ENCODE results near the gene KRTAP16-1.
A peak's percentile ranks its signal among the peaks of the same experiment; 100 is the strongest.

KRTAP16-1 gene

DNA sequence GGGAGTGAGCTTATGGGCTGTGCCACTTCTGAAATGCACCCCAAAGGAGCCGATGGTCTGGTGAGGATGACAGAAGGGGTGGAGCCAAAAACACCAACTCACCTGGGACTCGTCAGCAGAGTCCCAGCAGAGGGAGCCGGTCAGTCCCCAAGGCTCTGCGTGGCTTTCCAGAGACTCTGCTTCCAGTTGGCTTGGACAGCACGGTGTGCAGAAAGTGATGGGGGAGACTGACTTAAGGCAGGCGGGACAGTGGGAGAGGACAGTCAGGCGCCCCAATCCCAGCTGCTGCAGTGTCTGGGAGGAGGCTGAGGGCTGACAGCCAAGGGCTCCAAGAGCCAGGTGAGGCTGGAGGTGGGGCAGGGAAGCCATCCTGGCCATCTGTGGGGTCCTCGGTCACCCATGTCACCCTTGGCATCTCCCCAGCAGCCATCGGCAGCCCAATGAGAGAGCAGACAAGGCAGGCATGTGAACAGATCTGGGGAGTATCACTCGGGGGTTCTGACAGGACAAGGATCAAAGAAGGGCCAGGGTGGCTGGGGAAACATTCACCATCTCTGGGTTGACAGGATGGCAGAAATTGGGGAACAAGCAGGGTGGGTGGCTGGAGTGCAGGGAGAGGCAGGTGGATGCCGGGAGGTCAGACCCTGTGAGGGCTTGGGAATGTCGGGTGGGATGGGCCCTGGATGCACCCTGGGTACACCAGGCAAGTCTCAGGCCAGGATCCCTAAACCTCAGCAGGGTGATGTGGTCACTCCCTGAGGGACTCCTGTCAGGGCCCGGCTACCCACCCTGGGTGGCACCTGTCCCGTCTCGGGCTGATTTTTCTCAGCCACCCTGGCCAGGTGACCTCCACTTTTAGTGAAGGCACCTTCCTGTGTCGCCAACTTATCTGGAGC lies 15.3 kb upstream of the KRTAP16-1 start:
- in situ Hi-C loops (cut with HindIII; ENCODE audit: low sequenced_read_pairs): no loop called here
- H3K4me3 ChIP-seq (ENCODE audit: low read depth, low read length): no peak overlapping the region
- no peak for DNase-seq (ENCODE audit: low read depth)

GRCh38 chr17:41322903-41323895 lies 14.1 kb upstream of the KRTAP16-1 start:
- H3K4me3 ChIP-seq (ENCODE audit: low read depth, low read length): no peak overlapping the region
- in situ Hi-C loops (cut with HindIII; ENCODE audit: low sequenced_read_pairs): no loop called here
- no peak for TF ChIP-seq CTCF (IDR thresholded peaks at IDR 0.05; ENCODE audit: low read depth, low read length, missing control alignments)
- DNase-seq (ENCODE audit: low read depth): no peak

More for the DNA sequence above, 15.3 kb upstream of the KRTAP16-1 start:
- TF ChIP-seq CTCF (IDR thresholded peaks at IDR 0.05; ENCODE audit: low read depth, low read length, missing control alignments): no peak

GRCh38 chr17:41322094-41322902 lies 13.2 kb upstream of the KRTAP16-1 start:
- no peak overlapping the region for H3K4me3 ChIP-seq (ENCODE audit: low read depth, low read length)
- in situ Hi-C loops (cut with HindIII; ENCODE audit: low sequenced_read_pairs): no loop called here
- TF ChIP-seq CTCF (IDR thresholded peaks at IDR 0.05; ENCODE audit: low read depth, low read length, missing control alignments): peak; percentile 93
- DNase-seq (ENCODE audit: low read depth): peak; percentile 46

DNA sequence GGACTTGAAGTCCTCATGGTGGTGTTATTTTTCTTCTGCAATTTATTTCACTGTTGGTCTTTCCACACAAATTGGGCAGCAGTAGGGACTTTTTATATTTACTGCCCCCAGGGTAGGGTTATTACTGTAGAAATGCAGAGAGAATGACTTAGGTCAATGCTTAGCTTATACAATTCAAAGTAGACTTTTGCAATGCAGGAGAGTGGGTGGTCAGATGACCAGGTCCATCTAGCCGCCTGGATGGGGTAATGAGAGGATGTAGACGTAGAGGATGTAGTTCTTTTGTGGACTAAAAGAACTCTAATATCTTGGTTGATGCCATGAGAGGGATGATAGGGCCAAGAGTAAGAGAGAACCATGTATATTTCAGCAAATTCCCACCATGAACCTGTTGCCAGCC lies 9.1 kb upstream of the KRTAP16-1 start:
- no peak overlapping the region for H3K4me3 ChIP-seq (ENCODE audit: low read depth, low read length)
- DNase-seq (ENCODE audit: low read depth): no peak
- in situ Hi-C loops (cut with HindIII; ENCODE audit: low sequenced_read_pairs): no loop called here
- TF ChIP-seq CTCF (IDR thresholded peaks at IDR 0.05; ENCODE audit: low read depth, low read length, missing control alignments): no peak

GRCh38 chr17:41315814-41316445 lies 6.8 kb upstream of the KRTAP16-1 start:
- no peak for TF ChIP-seq CTCF (IDR thresholded peaks at IDR 0.05; ENCODE audit: low read depth, low read length, missing control alignments)
- in situ Hi-C loops (cut with HindIII; ENCODE audit: low sequenced_read_pairs): no loop called here
- H3K4me3 ChIP-seq (ENCODE audit: low read depth, low read length): no peak overlapping the region
- DNase-seq (ENCODE audit: low read depth): no peak
